Activated naive CD4-positive, alpha-beta T cell treated with anti-CD3 and anti-CD28 coated beads, Interleukin-2, amount 50 U/mL, for 16 hours (primary cell): Measurements from ENCODE around the gene ELN.
"Not testable (repeated sequence)": the region's sequence is repeated elsewhere in the genome, so short reads cannot be mapped to it uniquely, and the experiment has no call there.

ENCODE experiments used
- DNase-seq: peaks from one replicate; pipeline ENCODE4 v3.0.0-alpha.2; 2020

Gene ELN

GRCh38 chr7:74027683-74028320, at the start of gene ELN:
Gene ELN, plus strand, starts transcription at chr7:74028173. Its CDS starts 15 bp downstream, at chr7:74028188.
- no peak for DNase-seq

- no peak for DNase-seq
Measured at GRCh38 chr7:73978661-73979563, 49.1 kb upstream of the ELN start.

- not testable (repeated sequence) for DNase-seq
Measured at GRCh38 chr7:73979656-73980055, 48.3 kb upstream of the ELN start.

GRCh38 chr7:73980206-73980605, 47.8 kb upstream of the ELN start:
- DNase-seq = no peak

- no peak for DNase-seq
Measured at GRCh38 chr7:73981933-73982332, 46.0 kb upstream of the ELN start.

- no peak for DNase-seq
Measured at GRCh38 chr7:73983437-73984164, 44.4 kb upstream of the ELN start.

- no peak for DNase-seq
Measured at GRCh38 chr7:73984481-73985205, 43.3 kb upstream of the ELN start.

- no peak for DNase-seq
Measured at GRCh38 chr7:73985737-73986141, 42.2 kb upstream of the ELN start.

- no peak for DNase-seq
Measured at GRCh38 chr7:73986158-73986631, 41.8 kb upstream of the ELN start.

GRCh38 chr7:73987298-73987697, 40.7 kb upstream of the ELN start:
- DNase-seq = no peak

GRCh38 chr7:73988197-73988596, 39.8 kb upstream of the ELN start:
- DNase-seq = no peak

GRCh38 chr7:73991522-73992100, 36.4 kb upstream of the ELN start:
- no peak for DNase-seq

GRCh38 chr7:73992101-73992562, 35.8 kb upstream of the ELN start:
- DNase-seq = no peak

GRCh38 chr7:73994023-73994422, 34.0 kb upstream of the ELN start:
- DNase-seq = no peak

- no peak for DNase-seq
Measured at GRCh38 chr7:73994761-73995160, 33.2 kb upstream of the ELN start.

- DNase-seq = no peak
Measured at GRCh38 chr7:73995330-73995729, 32.6 kb upstream of the ELN start.

- DNase-seq = no peak
Measured at GRCh38 chr7:73995821-73996511, 32.0 kb upstream of the ELN start.

- no peak for DNase-seq
Measured at GRCh38 chr7:73997056-73997455, 30.9 kb upstream of the ELN start.

- DNase-seq = no peak
Measured at GRCh38 chr7:73999664-74000435, 28.1 kb upstream of the ELN start.

- DNase-seq = no peak
Measured at GRCh38 chr7:74000489-74001149, 27.4 kb upstream of the ELN start.
